ENCODE measurements around the gene IRF2BP1.

Gene IRF2BP1

DNA sequence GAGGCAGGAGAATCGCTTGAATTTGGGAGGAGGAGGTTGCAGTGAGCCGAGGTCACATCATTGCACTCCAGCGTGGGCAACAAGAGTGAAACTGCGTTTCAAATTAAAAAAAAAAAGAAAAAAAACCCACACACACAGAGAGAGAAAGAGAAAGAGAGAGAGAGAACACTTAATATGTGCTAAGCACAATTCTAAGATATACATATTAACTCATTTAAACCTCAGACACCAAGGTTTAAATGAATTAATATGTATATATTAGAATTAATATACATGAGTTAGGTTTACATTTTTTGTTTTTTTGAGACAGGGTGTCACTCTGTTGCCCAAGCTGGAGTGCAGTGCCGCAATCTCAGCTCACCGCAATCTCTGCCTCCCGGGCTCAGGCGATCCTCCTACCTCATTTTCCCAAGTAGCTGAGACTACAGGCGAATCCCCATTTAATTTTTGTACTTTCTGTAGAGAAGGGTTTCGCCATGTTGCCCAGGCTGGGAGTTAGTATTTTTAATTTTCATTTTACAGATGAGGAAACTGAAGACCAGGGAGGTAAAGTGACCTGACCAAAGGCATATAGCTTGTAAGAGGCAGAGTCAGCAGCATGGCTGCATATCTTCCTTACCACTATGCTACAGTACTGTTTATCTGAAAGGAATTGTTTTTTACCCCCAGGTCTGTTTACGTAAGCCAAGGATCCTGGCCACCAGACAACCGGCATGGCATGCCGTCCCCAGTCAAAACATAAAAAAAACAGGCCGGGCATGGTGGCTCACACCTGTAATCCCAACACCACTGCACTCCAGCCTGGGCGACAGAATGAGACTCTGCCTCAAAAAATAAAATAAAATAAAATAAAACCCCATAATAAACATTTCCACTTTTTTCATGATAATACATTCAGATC, 25.3 kb downstream of the IRF2BP1 start:
- ATAC-seq, result no peak

DNA sequence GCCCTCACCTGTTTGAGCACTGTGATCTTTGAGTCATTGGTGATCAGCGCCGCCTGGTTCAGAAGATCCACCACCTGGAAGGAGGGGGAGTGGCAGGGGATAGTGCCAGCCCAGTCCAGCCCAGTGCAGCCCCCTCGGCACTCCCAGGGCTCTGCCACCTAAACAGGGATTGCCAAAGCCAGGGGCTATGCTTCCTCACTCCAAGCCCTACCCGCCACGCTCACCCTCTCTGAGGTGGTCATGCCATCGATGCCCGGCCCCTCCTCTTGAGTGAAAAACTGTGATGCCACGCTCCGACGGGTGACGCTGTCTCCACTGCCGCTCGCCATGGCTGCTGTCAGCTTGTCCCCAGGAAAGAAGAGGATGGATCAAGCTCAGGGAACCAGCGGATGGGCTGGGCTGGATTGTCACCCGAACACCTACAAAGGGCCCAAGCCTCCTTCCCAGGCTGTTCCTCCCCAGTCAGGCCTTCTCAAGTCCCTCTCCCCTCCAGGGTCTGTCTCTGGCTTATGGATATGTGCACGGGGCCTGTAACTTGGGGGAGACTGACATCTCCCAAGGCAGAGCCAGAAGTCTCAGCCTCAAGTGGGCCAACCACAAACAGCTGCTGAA, 31.7 kb downstream of the IRF2BP1 start:
- no peak for ATAC-seq

DNA sequence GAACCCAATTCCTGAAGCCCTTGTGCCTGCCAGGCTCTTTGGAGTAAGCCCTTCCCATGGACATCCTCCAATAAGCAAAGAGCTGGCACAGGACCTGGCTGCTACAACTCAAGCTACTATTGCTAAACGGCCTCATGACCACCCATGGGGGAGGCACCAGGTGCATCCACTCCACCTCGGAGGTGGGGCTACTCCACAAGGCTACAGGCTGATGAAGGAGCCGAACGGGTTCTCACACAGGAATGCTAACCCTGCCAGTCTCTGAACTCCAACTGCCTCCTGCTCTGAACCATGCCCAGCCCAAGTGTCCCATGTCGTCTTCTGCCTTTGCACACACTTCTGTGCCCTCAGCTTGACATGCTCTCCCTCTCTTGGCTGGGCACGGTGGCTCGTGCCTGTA, 33.0 kb downstream of the IRF2BP1 start:
- no peak for ATAC-seq

DNA sequence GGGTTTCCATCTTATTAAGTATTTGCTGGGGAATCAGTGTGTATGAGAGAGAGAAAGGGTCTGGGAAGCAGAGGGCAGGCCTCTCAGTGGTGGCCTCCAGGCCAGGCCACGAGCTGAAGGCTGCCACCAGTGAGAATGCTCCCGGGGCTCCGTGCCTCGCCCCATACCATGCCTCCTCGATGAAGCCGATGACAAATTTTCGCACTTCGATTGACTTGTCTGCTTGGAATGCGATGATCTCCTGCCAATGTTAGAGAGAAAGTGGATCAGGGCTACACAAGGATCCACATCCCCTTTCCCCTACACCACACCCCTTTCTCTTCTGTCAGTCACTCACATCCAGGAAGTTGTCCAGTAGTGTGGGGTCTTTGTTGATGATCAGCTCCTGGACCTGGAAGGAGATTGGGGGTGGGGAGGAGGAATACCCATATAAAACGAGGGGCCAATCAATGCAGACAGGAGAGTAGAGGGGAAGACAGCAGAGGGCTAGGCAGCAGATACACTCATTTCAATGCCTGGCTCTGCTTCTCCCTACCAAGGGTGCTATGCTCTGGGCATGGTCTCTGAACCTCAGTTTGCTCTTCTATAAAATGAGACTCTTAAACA, 33.7 kb downstream of the IRF2BP1 start:
- ATAC-seq, result no peak

DNA sequence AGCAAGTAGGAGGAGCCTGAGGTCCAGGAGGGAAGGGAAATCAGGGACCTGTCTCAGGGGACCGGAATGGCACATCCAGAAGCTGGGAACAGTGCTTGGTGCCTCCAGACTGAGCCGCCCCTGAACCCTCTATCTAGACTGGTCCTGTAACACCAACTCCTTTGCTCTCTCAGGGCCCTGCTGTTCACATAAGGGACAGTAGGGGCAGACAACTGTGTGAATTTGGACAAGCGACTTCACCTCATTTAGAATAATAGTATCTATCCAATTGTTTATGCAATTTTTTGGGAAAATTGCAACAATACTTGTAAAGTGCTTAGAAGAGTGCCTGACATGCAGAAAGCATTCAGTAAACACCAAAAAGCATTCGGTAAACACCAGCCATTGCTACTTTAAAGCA, 37.0 kb downstream of the IRF2BP1 start:
- no peak for ATAC-seq

DNA sequence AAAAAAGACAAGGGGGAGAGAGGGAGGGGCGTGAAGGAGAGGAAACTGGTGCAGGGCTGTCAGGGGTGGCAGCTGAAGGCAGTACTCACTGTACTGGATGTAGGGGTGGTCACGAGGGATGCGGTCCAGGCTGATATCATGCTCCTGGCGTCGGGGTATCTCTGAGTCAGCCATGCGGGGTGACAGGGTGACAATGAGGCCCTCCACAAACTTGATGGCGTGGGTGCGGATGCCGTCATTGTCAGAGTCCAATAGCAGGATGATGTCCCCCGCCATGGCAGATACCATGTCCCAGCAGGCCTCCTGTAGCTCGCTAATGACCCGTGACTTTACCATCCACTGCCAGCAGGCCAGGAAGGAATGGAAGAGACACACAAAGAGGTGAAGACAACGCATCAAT, 38.3 kb downstream of the IRF2BP1 start:
- no peak for ATAC-seq

DNA sequence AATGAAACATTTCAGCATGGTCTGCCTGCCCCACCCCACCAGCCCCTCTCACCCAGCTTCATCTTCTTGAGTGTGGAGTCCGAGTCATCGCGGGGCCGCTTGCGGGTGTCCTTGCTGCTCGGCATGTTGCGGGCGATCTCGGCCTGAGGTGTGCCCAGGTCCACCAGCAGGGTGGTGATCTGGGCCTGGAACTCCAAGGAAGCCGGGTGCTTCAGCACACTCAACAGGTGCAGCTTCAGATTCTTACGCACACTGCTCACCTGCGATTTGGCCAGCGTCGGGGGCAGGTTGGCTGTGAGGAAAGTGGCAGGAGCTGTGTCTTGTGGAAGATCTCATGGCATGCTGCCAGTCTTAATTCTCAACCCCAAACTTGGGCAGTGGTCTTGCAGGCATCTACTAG, 43.7 kb downstream of the IRF2BP1 start:
- ATAC-seq, result no peak

DNA sequence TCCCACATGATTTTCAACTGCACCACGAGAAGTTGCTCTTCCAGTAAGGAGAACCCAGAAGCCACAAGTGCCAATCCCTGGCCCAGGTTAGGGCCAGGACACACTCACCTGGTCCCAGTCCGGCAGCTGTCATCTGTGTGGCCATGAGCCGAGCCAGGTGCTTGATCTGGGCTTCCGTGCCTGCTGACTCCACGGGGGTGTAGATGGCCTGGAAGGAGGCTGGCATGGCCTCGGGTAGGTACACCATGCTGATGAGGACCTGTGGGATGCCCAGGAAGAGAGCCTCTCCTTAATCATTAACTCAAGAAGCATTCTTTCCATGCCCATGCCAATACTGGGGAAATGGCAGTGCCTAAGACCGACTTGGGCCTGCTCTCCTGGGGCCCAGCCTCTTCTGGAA, 51.0 kb downstream of the IRF2BP1 start:
- no peak for ATAC-seq

Data from activated CD4-positive, CD25-positive, alpha-beta regulatory T cell treated with anti-CD3 and anti-CD28 coated beads, Interleukin-2, amount 50 U/mL, for 24 hours (primary cell).